Measurements from ENCODE around the gene C2orf81.

Gene C2orf81

DNA sequence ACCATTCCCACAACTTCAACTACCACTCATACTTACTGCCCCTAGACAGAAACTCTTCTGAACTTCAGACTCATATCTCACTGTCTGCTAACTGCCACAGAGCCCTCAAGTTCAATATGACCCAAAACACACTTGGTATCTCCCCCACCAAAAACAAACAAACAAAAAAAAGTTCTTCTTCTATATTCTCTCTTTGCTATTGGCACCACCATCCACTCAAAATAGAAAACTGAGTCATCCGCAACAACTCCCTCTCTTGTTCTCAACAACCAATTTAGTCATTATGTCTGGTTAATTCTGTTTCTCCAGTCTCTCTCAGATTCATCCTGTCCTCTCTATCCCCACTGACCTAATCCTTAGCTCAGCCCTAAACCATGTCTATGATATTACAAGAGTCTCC, 34.1 kb downstream of the C2orf81 start:
- DNase-seq, result no peak

DNA sequence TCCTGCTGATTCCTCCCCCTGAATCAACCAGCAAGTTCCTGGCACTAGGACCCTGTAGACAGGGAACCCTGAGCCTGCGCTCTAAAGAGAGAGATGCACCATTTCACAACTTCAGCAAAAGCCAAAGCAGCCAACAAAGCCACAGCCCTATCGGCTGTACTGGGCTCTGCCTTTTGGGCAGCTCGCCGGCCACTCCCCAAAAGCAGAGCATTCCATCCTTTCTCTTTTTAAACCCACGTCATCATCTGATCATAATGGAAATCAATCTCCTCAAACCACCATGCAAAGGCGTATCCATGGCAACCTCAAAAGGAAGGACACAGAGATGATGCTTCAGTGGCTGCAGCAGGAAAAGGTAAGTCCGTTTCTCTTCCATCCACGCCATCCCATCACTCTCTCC, 36.0 kb downstream of the C2orf81 start:
- no peak for DNase-seq

DNA sequence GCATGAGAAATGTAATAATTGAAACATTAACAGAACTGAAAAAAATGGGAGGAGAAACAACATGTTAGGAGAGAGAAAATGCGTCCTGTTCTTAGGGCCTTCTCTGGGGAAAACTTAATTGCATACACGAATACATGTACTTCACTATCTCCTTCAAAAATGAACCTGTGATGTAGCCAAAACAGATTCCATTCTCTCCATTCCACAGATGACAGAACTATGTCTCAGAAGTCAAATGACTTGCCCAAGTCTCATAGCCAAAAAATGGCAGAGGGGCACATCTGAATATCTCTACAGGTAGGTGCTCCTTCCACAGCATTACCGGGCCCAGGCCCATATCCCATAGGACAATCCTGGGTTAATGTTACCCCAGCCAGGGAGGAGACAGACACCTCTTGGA, 37.4 kb downstream of the C2orf81 start:
- no peak for DNase-seq

DNA sequence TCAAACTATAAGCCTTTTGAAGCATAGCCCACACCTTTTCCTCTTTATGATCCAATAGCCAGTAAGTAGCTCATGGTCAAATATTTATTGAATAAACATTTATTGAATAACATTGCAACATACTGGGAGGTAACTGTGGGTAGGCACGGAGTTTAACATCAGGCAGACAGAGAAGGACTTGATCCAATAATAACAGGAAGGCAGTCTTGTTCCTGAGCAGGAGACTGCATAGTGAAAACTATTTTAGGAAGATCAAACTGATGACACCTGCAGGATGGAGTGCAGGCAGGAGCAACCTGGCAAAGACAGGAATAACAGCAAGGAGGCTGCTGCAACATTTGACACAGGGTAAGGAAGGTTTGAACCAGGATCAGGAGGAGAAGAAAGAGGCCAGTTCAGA, 38.2 kb downstream of the C2orf81 start:
- no peak for DNase-seq

DNA sequence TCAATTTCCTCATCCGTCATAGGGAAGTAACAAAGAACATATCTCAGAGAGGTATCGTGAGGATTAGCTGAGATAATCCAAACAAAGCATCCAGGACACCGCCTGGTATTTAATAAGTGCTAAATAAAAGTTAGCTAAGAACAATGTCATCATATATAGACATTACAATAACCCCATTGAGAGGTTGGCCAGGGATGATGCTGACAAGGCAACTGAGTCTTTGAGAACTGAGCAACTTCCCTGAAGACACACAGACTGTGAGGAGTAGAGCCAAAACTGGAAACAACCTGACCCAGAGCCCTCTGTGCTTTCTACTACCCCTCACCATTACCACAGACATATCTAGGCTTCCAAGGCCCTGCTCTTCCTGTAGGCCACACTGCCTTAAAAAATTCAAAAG, 39.7 kb downstream of the C2orf81 start:
- no peak for DNase-seq

DNA sequence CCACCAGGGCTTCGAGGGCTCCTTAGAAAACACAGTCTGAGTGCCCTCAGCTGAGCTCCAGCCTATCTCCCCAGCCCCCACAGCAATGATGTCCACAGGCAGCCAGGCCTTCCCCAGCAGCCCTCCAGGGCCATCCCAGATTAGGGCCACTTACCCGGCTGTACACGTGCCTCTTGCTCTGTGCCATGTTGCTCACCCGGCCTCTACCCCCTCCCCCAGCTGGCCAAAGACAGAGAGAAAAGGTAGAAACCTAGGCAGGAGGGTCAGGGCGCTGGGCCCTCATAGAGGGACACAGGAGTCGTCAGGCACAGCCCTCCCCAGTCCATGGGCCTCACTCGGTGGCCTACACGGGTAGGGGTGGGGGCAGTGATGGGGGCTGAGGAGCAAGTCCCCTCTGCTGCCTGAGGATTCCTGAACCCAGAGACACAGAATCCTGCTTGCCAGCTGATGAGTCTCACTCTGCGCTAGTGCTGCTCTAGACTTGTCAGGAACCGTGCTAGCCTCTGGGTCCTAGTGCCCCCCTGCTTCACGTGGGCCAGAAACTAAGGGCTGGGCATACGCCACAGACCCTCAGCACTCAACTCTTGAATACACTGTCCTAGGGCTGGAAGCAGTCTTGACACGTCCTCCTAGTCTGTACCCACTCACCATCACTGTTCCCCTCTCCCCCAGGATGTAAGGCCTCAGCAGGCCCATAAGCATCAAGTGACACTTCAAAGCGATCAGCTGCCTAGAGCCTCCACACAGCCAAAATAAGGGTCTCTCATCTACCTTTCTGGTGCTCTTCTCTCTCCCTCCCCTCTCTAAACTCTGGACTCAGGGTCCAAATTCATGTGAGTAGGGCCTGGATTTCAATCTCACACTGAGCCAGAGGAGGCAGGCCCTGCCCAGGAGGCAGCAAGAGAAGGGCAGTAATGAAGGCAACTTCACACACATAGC, 41.3 kb downstream of the C2orf81 start, which contains the start of gene DCTN1:
TSS of gene DCTN1 (minus strand) at position 461 of the 939 bp plus-strand sequence. CDS start at position 187, 274 bp downstream.
- DNase-seq, result no peak

DNA sequence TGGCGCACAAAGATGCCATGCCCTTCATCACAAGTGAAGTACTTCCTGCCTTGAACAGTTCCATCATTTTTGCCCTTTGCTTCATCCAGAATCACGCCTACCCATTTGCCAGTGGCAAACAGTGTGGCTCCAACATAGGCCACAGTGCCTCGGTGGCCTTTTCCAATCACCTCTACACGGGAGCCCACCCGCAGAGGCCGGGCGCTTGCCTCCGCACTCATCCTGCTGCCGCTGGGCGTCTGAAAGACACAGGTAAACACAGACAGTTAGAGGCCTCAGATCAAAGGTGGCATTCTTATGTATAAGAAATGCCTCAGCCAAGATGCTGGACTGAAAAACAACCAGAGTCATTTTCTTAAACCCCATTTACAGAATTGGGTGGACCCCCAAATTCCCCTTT, 43.4 kb downstream of the C2orf81 start:
- DNase-seq, result no peak

DNA sequence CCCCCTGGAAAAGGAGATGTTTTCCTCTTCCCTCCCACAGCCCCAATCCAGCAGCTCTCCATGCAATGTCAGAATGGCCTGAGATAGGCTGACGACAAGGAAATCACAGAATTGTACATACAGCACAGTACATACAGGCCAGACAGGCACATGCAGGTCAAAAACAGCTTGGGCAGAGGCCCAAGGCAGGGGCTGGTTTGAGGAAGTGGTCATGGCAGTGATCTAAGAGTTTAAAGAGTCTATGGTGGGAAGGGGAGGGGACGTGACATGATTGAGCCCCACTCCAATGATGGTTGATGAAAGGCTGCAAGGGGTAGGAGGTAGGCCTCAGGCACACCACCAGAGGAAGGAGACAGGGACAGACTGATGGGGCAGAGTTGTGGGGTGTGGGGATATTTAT, 45.6 kb downstream of the C2orf81 start:
- no peak for DNase-seq

DNA sequence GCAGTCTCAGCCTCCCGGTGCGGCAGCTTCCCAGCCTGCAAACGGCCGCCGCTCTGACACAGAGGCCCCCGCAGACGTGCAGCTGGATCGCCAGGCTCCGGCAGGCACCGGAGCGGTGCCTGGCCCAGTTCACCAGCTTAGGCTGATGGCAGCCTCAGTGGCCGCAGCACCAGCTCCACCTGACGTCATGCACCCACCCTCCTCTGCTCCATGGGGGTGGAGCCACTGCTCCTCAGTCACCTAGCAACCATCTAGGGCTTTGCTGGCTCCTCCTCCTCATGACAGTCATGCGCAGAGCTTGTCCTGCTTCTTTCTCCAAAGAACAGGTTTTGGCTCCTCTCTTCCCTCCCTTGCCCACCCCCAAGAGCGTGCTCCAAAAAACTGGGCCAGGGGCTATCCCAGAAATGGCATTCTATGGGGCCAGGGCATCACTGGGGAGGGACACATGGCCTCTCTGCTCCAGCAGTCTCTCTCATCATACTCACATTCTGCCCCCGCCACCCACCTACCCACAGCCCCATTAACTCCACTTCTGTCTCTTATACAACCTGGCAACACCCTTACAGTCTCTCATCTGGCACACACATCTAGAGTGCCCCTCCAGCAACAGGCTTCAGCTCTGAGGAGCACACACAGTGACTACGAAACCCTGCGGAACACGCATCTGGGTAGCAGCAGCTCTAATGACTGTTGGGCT, 46.8 kb downstream of the C2orf81 start:
- DNase-seq, result peak; percentile 94

DNA sequence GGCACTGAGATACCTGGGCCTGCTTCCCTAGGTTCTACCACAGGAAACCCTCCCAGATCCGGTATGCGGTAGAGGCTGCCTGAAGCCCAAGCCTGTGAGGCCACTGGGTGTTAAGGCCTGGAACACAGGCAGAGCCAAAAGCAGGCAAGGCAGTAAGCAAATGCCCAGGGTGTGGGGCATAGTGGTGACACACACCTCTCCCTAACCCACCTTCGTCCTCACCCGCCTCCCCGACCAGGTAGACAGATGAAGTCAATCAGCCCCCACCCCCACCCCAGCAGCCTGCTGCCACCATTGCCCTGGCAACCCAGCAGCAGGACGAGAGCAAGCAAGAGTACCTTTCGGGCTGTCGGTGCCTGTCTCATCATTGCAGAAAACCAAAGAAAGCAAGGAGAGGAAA, 47.4 kb downstream of the C2orf81 start:
- peak; percentile 40 for DNase-seq

DNA sequence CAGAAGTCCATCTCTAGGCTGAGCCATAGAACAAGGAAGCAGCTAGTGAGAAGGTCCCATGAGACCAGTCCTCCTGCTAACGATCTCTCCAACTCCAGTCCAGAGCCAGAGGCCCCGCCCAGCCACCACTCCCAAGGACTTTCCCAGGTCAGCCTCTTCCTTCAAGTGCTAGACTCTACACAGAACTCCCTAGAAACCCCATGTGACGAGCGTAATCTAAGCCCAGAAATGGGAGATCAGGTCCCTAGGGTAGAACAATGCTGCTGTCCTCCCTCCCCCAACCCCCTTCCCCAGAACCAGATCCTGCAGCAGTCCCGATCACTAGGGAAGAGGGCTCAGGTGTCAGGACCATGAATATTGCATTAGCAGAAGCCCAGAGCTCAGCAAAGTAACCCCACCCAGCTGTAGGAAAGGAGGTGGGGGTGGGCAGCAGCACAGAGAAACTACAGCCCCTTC, 48.2 kb downstream of the C2orf81 start:
- peak; percentile 89 for DNase-seq

DNA sequence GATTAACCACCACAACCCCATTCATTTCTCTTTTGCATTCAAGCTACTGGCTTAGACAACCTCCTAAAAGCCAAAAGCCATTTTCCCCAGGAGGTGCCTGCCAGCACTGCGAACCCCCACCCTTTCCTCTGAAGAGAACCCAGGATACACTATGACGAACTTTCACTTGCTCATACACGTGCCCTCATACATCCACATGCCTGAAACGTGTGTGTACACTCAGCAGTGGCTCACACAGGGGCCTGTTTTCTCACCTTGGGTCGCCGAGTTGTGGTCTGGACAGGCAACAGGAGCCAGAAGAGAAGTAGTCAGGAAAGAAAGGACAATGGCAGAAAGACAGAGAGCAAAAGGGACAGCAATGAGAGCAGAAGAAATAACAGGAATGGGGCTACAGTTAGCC, 48.7 kb downstream of the C2orf81 start:
- DNase-seq, result no peak

DNA sequence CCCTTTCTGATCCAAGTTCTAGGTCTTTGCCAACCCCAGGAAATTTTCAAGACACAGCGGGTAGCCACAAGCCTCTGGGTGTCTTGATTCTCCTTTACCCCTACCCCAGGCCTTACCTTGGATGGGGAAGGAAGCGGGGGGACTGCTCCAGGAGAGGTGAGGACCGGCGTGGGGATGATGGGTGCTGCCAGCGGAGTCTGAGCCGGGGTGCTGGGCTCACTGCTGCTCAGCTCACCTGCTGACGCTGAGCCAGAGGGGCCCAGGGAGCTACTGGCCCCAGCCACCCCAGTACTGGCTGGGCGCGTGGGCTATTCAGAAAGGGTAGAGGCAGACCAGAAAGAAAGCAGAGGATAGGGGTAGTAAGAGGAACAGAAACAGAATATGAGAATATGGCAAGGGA, 50.0 kb downstream of the C2orf81 start:
- DNase-seq, result no peak

DNA sequence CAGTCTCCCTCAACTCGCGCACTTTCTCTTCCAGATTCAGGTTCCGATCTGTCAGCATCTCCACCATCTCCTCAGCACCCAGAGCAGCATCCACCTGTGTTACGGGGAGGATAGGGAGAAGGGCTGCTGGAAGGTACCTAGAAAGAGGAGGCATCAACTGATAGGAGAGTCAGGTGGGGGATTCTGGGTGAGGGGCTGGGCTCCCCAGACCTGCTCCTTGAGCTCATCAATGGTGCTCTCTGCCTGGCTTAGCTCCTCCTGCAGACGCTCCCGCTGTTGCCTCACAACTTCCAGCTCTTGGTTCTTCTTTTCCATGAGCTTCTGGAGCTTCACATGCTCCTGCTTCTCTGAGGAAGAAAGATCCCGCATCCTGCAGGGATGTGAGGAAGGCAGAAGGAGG, 51.4 kb downstream of the C2orf81 start:
- DNase-seq, result no peak

DNA sequence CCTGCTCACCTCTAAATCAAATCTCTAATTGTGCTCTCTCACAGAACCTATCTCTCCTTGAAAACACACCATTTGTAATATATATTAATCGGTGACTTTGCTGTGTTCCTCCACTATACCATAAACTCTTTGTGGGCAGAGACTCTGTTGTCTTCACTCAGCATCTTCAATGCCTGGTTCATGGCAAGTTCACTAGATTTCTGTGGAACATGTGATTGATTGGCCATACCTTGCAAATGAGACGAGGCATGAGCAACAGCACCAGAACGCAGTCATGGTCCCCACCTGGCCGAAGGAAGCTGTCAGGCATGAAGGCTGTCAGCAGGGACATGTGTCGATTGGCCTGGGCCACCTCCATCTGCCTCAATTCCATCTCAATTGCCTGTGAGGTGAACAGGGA, 52.9 kb downstream of the C2orf81 start:
- no peak for DNase-seq

DNA sequence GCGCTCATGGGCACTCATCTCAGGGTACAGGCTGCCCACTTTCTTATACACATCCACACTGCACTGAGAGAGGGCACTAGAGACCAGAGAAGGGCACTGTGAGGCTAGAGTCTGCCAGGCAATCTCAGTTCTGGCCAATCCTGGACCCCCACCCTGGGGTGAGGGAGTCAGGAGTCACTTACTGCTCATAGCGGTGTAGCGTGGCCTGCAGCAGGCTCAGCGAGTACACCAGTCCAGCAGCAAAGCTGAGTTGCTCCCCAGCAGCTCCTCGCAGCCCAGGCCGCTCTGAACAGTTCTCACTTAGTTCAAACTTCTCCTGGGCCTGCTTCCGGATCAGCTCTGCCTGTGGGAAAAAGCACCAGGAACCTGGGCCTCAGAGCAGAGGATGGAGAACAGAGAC, 53.6 kb downstream of the C2orf81 start:
- DNase-seq, result no peak

DNA sequence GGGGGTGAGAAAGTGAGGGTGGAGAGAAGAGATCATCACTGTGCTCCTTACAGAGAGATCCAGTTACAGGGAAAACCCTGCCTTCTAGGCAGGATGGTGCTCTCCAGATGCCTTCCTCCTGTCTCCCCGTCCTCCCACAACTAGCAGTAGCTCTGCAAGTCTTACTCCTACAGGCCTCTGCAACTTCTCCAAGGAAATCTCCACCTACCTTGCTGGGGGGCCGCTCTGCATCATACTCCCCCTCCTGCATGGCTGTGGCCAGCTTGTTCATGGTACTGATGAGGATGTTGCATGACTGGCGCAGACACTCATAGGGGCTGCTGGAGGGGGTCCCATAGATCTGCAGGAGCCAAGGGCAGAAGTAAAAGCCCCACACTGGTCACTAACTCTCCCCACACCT, 55.4 kb downstream of the C2orf81 start:
- DNase-seq, result no peak

DNA sequence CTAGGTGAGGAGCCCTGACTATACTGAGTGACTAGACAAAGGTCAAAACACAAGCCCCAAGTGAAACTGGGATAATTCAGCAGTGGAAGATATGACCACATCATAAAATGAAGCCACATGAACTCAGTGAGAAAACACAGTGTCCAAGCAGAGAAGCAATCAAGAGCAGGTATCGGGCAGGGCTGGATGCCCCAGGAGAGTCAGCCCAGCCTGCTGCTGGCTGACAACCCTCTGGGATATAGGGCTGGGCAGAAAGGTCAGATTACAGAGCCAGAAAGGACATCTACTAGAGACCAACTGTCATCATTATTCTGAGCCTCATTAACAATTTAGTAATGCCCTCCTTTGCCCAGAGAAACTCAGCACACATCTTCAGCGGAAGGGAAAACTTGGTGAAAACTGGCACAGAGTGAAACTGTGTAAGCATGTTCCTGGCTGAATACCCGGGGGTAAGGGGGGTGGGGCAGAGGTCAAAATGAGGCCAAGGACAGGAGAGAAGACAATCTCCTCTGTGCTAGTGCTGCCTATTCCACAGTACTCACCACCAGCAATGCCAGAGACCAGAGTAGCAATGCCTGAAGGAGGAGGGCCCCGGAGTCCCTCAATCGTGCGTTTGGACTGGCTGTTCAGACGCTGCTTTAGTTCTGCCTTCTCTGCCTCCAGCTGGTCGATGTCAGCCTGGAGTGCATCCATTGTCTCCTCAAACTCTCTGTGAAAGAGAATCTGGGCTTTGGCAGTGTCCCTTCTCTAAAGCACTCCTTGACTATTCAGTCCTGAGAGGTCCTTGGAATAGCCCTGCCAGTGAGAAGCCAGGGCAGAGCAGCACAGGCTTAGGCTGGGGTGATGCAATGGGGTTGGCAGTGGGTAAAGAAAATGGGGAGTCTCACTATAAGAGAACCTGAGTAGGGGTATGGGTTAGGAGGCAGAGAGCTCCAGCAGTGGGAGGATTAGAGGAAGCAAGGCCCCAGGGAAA, 56.6 kb downstream of the C2orf81 start:
- no peak for DNase-seq

Measured in NCI-H2171 treated with DMSO at 0.1 percent for 48 hours (cell line).